Fibroblast of upper back skin (primary cell): ENCODE data around the gene SLIT1.

Source experiments
- DNase-seq: peaks from one replicate; pipeline ENCODE4 v3.0.0-alpha.2; 2013

SLIT1 gene

DNA sequence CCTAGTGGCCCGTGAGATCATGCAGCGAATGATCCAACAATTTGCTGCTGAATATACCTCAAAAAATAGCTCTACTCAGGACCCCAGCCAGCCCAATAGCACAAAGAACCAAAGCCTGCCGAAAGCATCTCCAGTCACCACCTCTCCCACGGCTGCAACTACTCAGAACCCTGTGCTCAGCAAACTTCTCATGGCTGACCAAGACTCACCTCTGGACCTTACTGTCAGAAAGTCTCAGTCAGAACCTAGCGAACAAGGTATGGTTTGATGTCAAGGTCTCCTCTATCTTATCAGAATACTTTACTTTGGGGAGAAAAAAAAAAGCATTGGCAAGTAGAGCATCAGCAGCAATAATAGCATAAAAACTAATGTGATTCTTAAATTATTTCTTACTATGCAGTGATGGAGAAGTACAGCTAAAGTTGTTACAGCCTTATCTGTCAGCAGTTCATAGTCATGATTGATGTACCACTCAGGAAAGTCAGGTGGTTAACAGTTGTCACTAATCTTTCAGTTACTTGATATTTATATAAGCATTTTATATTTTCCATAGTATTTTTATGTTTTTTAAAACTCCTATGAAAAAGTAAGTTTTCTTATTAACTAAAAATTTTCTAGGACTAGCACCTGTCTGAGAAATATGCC is 236.6 kb downstream of the SLIT1 start:
- no peak for DNase-seq
